Testis (tissue), 2 donors: ENCODE measurements around the gene IFI27L2.

Experiments used
- CTCF ChIP-seq, 3 experiments: fragments of 450-650 bp in 2 of 3; fragments of 200-600 bp in 1 of 3; sonication (generic) in 1 of 3; IDR thresholded peaks; one replicate each; pipeline ENCODE4 v1.5.1; 2016 to 2019; ENCODE audit warnings: antibody characterized with exemption in 3 of 3, mild to moderate bottlenecking in 2 of 3, moderate library complexity in 1 of 3
- POLR2A ChIP-seq: fragments of 450-650 bp; IDR thresholded peaks from one replicate; pipeline ENCODE4 v1.6.1; 2017; ENCODE audit warnings: antibody characterized with exemption, mild to moderate bottlenecking, moderate library complexity

DNA sequence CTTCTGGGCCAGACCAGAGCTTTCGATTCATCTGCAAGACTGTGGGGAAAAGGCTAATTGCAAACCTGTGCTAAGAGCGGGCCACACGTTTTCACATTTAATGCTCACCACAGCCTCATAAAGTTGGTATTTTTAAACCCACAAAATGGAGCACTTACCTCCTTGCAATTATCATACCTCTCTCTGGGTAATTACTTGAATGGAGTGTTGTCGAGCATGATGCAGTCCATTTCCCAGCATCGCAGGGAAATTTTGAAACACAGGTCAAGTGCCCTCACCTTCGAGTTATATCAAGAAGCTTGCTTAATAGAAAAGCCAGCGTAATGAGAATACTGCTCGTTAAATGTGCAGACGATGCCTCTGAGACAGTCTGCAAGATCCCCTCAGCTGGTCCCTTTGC is 8.8 kb upstream of the IFI27L2 start:
- TF ChIP-seq CTCF (IDR thresholded peaks at IDR 0.05) (no peak), POLR2A (no peak)
